LNCaP clone FGC (cell line): ENCODE results near the gene REM2.

Experiments used
- DNase-seq: peaks from one replicate; pipeline ENCODE4 v3.0.0-alpha.2; 2011; ENCODE audit warnings: low read depth
- H3K4me3 ChIP-seq: 2 replicates; pipeline ENCODE4 v1.5.1; 2011; ENCODE audit warnings: mild to moderate bottlenecking, low read depth, low read length, control low read depth
- CTCF ChIP-seq: IDR thresholded peaks from 2 replicates; pipeline ENCODE4 v1.5.1; 2012; ENCODE audit warnings: mild to moderate bottlenecking; ENCODE audit not compliant: control insufficient read depth, insufficient read depth; ENCODE audit errors: extremely low read depth

REM2 gene

GRCh38 chr14:22900081-22900799, 17.2 kb downstream of the REM2 start:
- H3K4me3 ChIP-seq: no peak overlapping the region
- DNase-seq: peak; percentile 36
- peak; percentile 73 for TF ChIP-seq CTCF

DNA sequence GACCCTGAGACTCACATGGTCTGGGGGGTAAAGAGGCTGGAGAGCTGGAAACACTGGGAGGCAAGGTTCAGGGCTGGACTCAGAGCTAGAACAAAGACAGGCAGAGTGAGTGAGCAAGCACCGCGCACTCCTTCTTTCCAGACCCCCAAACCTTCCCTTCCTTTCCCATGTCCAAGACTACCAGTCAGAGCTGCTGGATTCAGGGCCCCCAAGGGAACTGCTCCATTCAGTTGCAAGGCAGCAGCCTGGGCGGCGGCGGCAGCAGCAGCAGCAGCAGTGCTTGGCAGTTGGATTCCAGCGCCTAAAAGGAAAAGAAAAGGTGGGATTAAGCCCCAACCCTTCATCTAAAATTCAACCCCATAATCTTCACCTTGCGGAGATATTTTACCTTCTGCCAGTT, 18.8 kb downstream of the REM2 start:
- TF ChIP-seq CTCF: no peak
- H3K4me3 ChIP-seq: no peak overlapping the region
- DNase-seq: no peak

DNA sequence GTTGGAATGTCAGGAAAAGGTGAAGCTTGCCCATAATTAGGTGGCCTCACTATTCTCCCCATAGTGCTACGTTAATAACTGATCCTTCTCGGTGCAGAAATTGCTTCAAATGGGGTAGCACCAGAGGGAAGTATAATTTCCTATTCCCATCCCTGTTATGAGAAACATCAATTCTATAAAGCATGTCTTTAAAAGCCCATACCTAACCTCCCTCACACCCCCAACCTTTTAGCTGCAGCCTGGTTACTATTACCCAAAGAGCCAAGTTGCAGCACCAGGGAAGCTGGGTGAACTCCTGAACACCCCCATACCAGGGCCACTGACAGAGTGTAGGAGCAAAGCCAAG, 20.7 kb downstream of the REM2 start:
- TF ChIP-seq CTCF: no peak
- no peak for DNase-seq
- no peak overlapping the region for H3K4me3 ChIP-seq

DNA sequence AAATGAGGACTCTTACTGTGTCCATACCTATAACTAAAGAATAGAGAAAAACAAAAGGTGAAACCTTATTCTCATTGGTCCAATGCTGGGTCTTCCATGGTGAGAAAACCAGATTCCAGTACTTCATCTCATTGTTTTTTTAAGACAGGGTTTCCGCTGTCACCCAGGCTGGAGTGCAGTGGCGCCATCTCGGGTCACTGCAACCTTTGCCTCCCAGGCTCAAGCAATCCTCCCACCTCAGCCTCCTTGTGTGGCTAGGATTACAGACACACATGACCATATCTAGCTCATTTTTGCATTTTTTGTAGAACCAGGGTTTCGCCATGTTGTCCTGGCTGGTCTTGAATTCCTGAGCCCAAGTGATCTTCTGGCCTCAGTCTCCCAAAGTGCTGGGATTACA, 22.6 kb downstream of the REM2 start:
- TF ChIP-seq CTCF: no peak
- no peak for DNase-seq
- no peak overlapping the region for H3K4me3 ChIP-seq

GRCh38 chr14:22906073-22906472, 23.1 kb downstream of the REM2 start:
- DNase-seq: no peak
- H3K4me3 ChIP-seq: no peak overlapping the region
- TF ChIP-seq CTCF: no peak

- no peak for TF ChIP-seq CTCF
- DNase-seq: no peak
- H3K4me3 ChIP-seq: no peak overlapping the region
These were observed 24.4 kb downstream of the REM2 start for GRCh38 chr14:22907429-22907828.

- no peak for TF ChIP-seq CTCF
- no peak overlapping the region for H3K4me3 ChIP-seq
- DNase-seq: no peak
These were observed 25.6 kb downstream of the REM2 start for GRCh38 chr14:22908601-22909000.
